ENCODE data around the gene POU2AF3.
"Not testable (repeated sequence)": the region's sequence is repeated elsewhere in the genome, so short reads cannot be mapped to it uniquely, and the experiment has no call there.

The POU2AF3 gene

DNA sequence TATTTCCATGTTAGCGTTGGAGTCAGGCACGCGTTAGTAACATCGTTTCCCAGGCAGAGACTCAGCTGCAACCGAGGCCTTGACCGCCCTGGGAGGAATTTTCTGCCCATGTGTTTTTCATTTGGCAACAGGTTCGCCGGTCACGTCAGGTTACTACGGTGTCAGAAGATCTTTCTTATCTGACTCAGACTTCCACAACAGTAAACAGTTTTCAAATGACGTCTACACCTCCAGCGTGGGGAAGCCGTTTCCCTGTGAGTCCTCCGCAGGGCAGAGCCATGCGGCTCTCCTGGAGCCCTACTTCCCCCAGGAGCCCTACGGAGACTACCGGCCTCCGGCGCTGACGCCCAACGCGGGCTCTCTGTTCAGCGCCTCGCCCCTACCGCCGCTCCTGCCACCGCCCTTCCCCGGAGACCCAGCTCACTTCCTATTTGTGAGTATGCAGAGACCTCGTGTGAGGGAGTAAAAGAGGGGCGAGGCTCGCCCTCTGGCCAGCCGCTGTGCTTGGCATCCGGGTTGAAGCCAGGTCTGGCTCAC is 14.3 kb upstream of the POU2AF3 start:
- Histone ChIP-seq H3F3A (ENCODE audit: low read depth) (no peaks in the 10 kb centered on the region), H3K27me3 (ENCODE audit: insufficient read depth, low read length, poor library complexity, severe bottlenecking) (no peaks in the 10 kb centered on the region), H3K4me2 (ENCODE audit: low read depth, low read length, poor library complexity, severe bottlenecking) (no peak overlapping the region), H3K36me3 (ENCODE audit: insufficient read depth, low read length) (no peaks in the 10 kb centered on the region), H3K9ac (ENCODE audit: low read depth, low read length, poor library complexity, severe bottlenecking) (no peak overlapping the region), H3K9me2 (replicated peaks; ENCODE audit: low read depth, low read length) (no peaks in the 10 kb centered on the region), H4K20me1 (ENCODE audit: insufficient read depth, low read length, poor library complexity, severe bottlenecking) (no peaks in the 10 kb centered on the region), H3K4me3 (ENCODE audit: low read length, poor library complexity, severe bottlenecking) (no peak overlapping the region), H3K9me3 (ENCODE audit: insufficient read depth, low read depth, low read length) (no peaks in the 10 kb centered on the region), H3K4me1 (ENCODE audit: insufficient read depth, low read length, poor library complexity, severe bottlenecking) (no peaks in the 10 kb centered on the region), H2AFZ (ENCODE audit: low read length) (no peak overlapping the region), H3K79me2 (ENCODE audit: insufficient read depth, low read length) (no peaks in the 10 kb centered on the region)
- TF ChIP-seq EZH2phosphoT487 (IDR thresholded peaks at IDR 0.05; ENCODE audit: borderline replicate concordance) (no peak), CTCF (conservative IDR thresholded peaks at IDR 0.05; ENCODE audit: low read length) (no peak)

GRCh38 chr11:111285189-111286091 is 12.9 kb upstream of the POU2AF3 start:
- TF ChIP-seq EZH2phosphoT487 (IDR thresholded peaks at IDR 0.05; ENCODE audit: borderline replicate concordance): no peak
- no peak for TF ChIP-seq CTCF (conservative IDR thresholded peaks at IDR 0.05; ENCODE audit: low read length)
- no peaks in the 10 kb centered on the region for H3K79me2 ChIP-seq (ENCODE audit: insufficient read depth, low read length)
- no peaks in the 10 kb centered on the region for H4K20me1 ChIP-seq (ENCODE audit: insufficient read depth, low read length, poor library complexity, severe bottlenecking)
- H2AFZ ChIP-seq (ENCODE audit: low read length): no peak overlapping the region
- H3K4me2 ChIP-seq (ENCODE audit: low read depth, low read length, poor library complexity, severe bottlenecking): no peak overlapping the region
- H3K9ac ChIP-seq (ENCODE audit: low read depth, low read length, poor library complexity, severe bottlenecking): no peak overlapping the region
- H3K9me2 ChIP-seq (replicated peaks; ENCODE audit: low read depth, low read length): no peaks in the 10 kb centered on the region
- no peaks in the 10 kb centered on the region for H3K36me3 ChIP-seq (ENCODE audit: insufficient read depth, low read length)
- H3K4me3 ChIP-seq (ENCODE audit: low read length, poor library complexity, severe bottlenecking): no peak overlapping the region
- H3F3A ChIP-seq (ENCODE audit: low read depth): no peaks in the 10 kb centered on the region
- no peaks in the 10 kb centered on the region for H3K9me3 ChIP-seq (ENCODE audit: insufficient read depth, low read depth, low read length)
- no peaks in the 10 kb centered on the region for H3K4me1 ChIP-seq (ENCODE audit: insufficient read depth, low read length, poor library complexity, severe bottlenecking)
- H3K27me3 ChIP-seq (ENCODE audit: insufficient read depth, low read length, poor library complexity, severe bottlenecking): no peaks in the 10 kb centered on the region

DNA sequence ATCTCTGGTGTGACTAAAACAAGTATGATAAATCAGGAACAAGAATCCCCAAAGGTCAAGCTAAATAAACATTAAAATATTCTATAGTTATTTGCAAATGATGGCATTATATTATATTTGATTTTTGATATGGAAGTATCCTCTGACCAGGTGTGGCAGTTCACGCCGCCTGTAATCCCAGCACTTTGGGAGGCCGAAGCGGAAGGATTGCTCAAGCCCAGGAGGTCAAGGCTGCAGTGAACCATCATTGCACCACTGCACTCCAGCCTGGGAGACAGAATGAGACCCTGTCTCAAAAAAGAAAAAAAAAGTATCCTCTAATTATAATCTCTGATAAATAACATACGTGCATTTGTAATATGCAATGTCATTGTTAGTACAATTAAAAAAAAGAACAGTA is 6.6 kb upstream of the POU2AF3 start:
- Histone ChIP-seq H3K4me2 (ENCODE audit: low read depth, low read length, poor library complexity, severe bottlenecking) (no peak overlapping the region), H3K4me3 (ENCODE audit: low read length, poor library complexity, severe bottlenecking) (no peak overlapping the region), H3K9ac (ENCODE audit: low read depth, low read length, poor library complexity, severe bottlenecking) (no peak overlapping the region), H3K9me3 (ENCODE audit: insufficient read depth, low read depth, low read length) (no peaks in the 10 kb centered on the region), H3K9me2 (replicated peaks; ENCODE audit: low read depth, low read length) (no peaks in the 10 kb centered on the region), H3K79me2 (ENCODE audit: insufficient read depth, low read length) (no peaks in the 10 kb centered on the region), H2AFZ (ENCODE audit: low read length) (no peak overlapping the region), H3K36me3 (ENCODE audit: insufficient read depth, low read length) (no peaks in the 10 kb centered on the region), H3K27me3 (ENCODE audit: insufficient read depth, low read length, poor library complexity, severe bottlenecking) (no peaks in the 10 kb centered on the region), H3F3A (ENCODE audit: low read depth) (no peaks in the 10 kb centered on the region), H3K4me1 (ENCODE audit: insufficient read depth, low read length, poor library complexity, severe bottlenecking) (no peaks in the 10 kb centered on the region), H4K20me1 (ENCODE audit: insufficient read depth, low read length, poor library complexity, severe bottlenecking) (no peaks in the 10 kb centered on the region)
- no peak for TF ChIP-seq EZH2phosphoT487 (IDR thresholded peaks at IDR 0.05; ENCODE audit: borderline replicate concordance)
- no peak for TF ChIP-seq CTCF (conservative IDR thresholded peaks at IDR 0.05; ENCODE audit: low read length)

GRCh38 chr11:111292408-111292807 is 5.9 kb upstream of the POU2AF3 start:
- not testable (repeated sequence) for H3K4me3 ChIP-seq (ENCODE audit: low read length, poor library complexity, severe bottlenecking); H3K9me3 ChIP-seq (ENCODE audit: insufficient read depth, low read depth, low read length); H3K4me1 ChIP-seq (ENCODE audit: insufficient read depth, low read length, poor library complexity, severe bottlenecking); H3K4me2 ChIP-seq (ENCODE audit: low read depth, low read length, poor library complexity, severe bottlenecking); H4K20me1 ChIP-seq (ENCODE audit: insufficient read depth, low read length, poor library complexity, severe bottlenecking); H3K27me3 ChIP-seq (ENCODE audit: insufficient read depth, low read length, poor library complexity, severe bottlenecking); H2AFZ ChIP-seq (ENCODE audit: low read length); H3K9ac ChIP-seq (ENCODE audit: low read depth, low read length, poor library complexity, severe bottlenecking); H3K9me2 ChIP-seq (replicated peaks; ENCODE audit: low read depth, low read length); H3K36me3 ChIP-seq (ENCODE audit: insufficient read depth, low read length); H3F3A ChIP-seq (ENCODE audit: low read depth); H3K79me2 ChIP-seq (ENCODE audit: insufficient read depth, low read length)

Data from Loucy (cell line).